Sigmoid colon (tissue), 7 donors: ENCODE measurements around the gene RTN3. TPM values are rescaled to one million over a fixed set of nuclear protein-coding genes. Genes with fewer than 3 reads are reported as not detected.

Experiments
- DNase-seq: peaks from one replicate; pipeline ENCODE4 v3.0.0-alpha.2; 2019
- H3K27ac ChIP-seq, 4 donors: fragments of 200-600 bp; sonication (generic); one replicate each; pipeline ENCODE4 v1.5.1; 2016 to 2019; ENCODE audit warnings: mild to moderate bottlenecking in 1 of 4
- H3K27me3 ChIP-seq, 3 donors: fragments of 200-600 bp; sonication (generic); one replicate each; pipeline ENCODE4 v1.5.1; 2019; ENCODE audit warnings: mild to moderate bottlenecking in 1 of 3
- H3K36me3 ChIP-seq, 4 donors: fragments of 200-600 bp; sonication (generic); one replicate each; pipeline ENCODE4 v1.5.1; 2016 to 2019
- H3K4me1 ChIP-seq, 4 donors: fragments of 200-600 bp; sonication (generic); one replicate each; pipeline ENCODE4 v1.5.1; 2017 to 2019
- H3K4me3 ChIP-seq, 4 donors: fragments of 200-600 bp; sonication (generic); one replicate each; pipeline ENCODE4 v1.5.1; 2017 to 2019; ENCODE audit warnings: mild to moderate bottlenecking in 2 of 4, moderate library complexity in 1 of 4
- H3K9me3 ChIP-seq, 4 donors: fragments of 200-600 bp in 3 of 4; sonication (generic) in 3 of 4; one replicate each; pipeline versions ENCODE4 v1.5.1 to v1.6.1; 2013 to 2019
- EP300 ChIP-seq, 4 donors: sonication (generic); formaldehyde crosslinking; IDR thresholded peaks; one replicate each; pipeline ENCODE4 v1.6.1; 2017; ENCODE audit warnings: antibody characterized with exemption in 4 of 4
- POLR2A ChIP-seq, 2 donors: fragments of 450-650 bp; IDR thresholded peaks; one replicate each; pipeline ENCODE4 v1.6.1; 2016; ENCODE audit warnings: antibody characterized with exemption in 2 of 2, mild to moderate bottlenecking in 2 of 2, moderate library complexity in 2 of 2
- POLR2AphosphoS5 ChIP-seq, 4 donors: sonication (generic); formaldehyde crosslinking; IDR thresholded peaks; one replicate each; pipeline ENCODE4 v1.6.1; 2017; ENCODE audit warnings: antibody characterized with exemption in 4 of 4
- WGBS, 2 donors: extraction: QIAGEN DNeasy Blood & Tissue Kit; methylation state at CpG; one replicate each; pipeline ENCODE4 v1.1.7; 2013; 5-methylcytosine and 5-hydroxymethylcytosine counted together
- intact Hi-C: fragments of 100-400 bp; cut with DNase I; formaldehyde crosslinking; loops from one replicate; pipeline ENCODE4 v1.15.1; 2023
- polyA plus RNA-seq, 3 donors: library from polyadenylated mRNA; stranded (reverse); fragments of 200-250 nt; gene quantifications; one replicate each; pipeline ENCODE4 v1.2.3, GENCODE V29; 2013
- total RNA-seq, 4 donors: library from RNA; depleted of rRNA; stranded (reverse); fragments of >200 nt; gene quantifications; one replicate each; pipeline ENCODE4 v1.1.0, GENCODE V29; 2016
- TF ChIP-seq, protein P1 (sequence below), 4 experiments: fragments of 450-650 bp in 3 of 4; fragments of 200-600 bp in 1 of 4; IDR thresholded peaks; one replicate each; pipeline ENCODE4 v1.5.1; 2016 to 2019; ENCODE audit warnings: antibody characterized with exemption in 4 of 4, mild to moderate bottlenecking in 3 of 4, moderate library complexity in 2 of 4
- donor health status: healthy with polysubstance abuse.
- donor health status: Bipolar disorder and iron deficiency.
- donor health status: healthy.

RTN3 gene
- total and polyA plus RNA-seq, 7 donors, result 24.6 to 105 (median 89.5) TPM

DNA sequence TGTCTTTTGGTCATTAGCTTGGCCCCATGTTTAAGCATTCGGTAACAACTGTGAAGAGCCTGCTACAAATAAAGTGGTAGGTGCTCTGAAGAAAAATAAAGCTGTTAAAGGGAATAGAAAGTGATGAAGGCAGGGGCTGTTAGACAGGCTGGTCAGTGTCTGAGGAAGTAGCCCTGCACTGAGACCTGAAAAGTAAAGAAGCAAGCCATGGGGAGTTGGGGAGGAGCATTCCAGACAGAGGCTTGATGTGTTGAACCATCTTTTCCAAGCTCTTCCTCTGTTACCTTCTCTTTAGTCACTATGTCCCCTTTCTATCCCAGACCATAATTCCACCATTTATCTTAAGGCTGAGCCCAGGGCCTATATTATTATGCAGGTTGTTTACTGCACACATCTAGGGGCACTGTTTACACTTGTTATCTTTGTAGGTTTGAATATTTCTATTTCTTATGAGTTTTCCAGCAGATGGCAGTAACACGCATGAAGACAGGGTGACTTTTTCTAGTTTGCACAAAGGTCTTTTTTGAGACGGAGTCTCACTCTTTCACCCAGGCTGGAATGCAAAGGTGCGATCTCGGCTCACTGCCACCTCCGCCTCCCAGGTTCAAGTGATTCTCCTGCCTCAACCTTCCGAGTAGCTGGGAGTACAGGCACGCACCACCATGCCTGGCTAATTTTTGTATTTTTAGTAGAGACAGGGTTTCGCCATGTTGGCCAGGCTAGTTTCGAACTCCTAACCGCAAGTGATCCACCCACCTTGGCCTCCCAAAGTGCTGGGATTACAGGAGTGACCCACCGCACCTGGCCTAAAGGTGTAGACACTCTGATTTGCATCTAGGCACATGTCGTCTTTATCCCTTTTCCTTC, 64.2 kb downstream of the RTN3 start:
- Histone ChIP-seq H3K27ac (no peak overlapping the region), H3K4me3 (no peak overlapping the region), H3K9me3 (no peaks in the 10 kb centered on the region), H3K27me3 (no peaks in the 10 kb centered on the region), H3K36me3 (peaks cover 0 to 7% (median 3%) of the 10 kb centered on the region in 4 donors), H3K4me1 (no peaks in the 10 kb centered on the region)
- 71 to 87% methylated on average over 13 of the region's 13 CpGs for WGBS, 2 donors
- TF ChIP-seq EP300 (IDR thresholded peaks at IDR 0.05) (no peak), POLR2A (IDR thresholded peaks at IDR 0.05) (no peak), POLR2AphosphoS5 (IDR thresholded peaks at IDR 0.05) (no peak)
- TF ChIP-seq, protein P1, sequence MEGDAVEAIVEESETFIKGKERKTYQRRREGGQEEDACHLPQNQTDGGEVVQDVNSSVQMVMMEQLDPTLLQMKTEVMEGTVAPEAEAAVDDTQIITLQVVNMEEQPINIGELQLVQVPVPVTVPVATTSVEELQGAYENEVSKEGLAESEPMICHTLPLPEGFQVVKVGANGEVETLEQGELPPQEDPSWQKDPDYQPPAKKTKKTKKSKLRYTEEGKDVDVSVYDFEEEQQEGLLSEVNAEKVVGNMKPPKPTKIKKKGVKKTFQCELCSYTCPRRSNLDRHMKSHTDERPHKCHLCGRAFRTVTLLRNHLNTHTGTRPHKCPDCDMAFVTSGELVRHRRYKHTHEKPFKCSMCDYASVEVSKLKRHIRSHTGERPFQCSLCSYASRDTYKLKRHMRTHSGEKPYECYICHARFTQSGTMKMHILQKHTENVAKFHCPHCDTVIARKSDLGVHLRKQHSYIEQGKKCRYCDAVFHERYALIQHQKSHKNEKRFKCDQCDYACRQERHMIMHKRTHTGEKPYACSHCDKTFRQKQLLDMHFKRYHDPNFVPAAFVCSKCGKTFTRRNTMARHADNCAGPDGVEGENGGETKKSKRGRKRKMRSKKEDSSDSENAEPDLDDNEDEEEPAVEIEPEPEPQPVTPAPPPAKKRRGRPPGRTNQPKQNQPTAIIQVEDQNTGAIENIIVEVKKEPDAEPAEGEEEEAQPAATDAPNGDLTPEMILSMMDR (IDR thresholded peaks at IDR 0.05), result no peak
- intact Hi-C loops, result no loop called here
- DNase-seq, result no peak

DNA sequence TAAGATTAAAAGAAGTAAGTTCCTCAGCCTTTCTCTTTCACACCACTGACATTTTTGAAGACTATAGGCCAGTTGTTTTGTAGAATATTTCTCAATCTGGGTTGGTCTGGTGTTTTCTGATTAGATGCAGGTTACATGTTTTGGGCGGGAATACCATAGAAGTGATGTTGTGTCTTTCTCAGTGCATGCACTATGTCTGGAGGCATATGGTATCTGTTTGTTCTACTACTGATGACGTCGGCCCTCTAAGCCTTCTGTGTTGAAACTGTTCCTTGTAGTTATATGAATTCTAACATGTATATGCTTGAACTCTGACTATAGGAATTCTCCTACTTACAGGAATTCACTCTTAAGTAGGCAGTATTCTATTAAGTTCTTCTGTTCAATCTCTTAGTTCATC, 65.7 kb downstream of the RTN3 start:
- H3K27ac ChIP-seq, result no peak overlapping the region
- H3K4me1 ChIP-seq, result no peaks in the 10 kb centered on the region
- intact Hi-C loops, result no loop called here
- 78 to 87% methylated on average over 3 of the region's 3 CpGs for WGBS, 2 donors
- TF ChIP-seq POLR2A (IDR thresholded peaks at IDR 0.05) (no peak), EP300 (IDR thresholded peaks at IDR 0.05) (no peak), POLR2AphosphoS5 (IDR thresholded peaks at IDR 0.05) (no peak)
- TF ChIP-seq, protein P1 (IDR thresholded peaks at IDR 0.05), result no peak
- no peak overlapping the region for H3K4me3 ChIP-seq
- DNase-seq, result no peak
- H3K27me3 ChIP-seq, result no peaks in the 10 kb centered on the region
- H3K9me3 ChIP-seq, result no peaks in the 10 kb centered on the region
- peaks cover 7 to 22% (median 11%) of the 10 kb centered on the region in 4 donors for H3K36me3 ChIP-seq

DNA sequence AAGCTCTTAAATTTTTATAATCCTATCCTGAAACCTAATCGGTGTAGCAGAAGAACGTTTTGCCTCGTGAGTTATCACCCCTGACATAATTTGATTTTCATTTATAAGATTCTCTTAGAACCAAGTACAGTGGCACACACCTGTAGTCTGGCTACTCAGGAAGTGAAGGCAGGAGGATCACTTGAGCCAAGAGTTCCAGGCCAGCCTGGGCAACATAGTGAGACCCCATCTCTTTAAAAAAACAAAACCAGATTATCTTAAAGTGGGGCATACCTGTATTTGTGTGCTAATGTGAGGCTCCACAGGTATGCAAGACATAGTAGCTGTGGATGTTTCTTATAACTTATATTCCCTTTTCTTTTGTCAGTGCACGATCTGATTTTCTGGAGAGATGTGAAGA, 68.3 kb downstream of the RTN3 start:
- no peak for DNase-seq
- no peak overlapping the region for H3K27ac ChIP-seq
- 54 to 88% methylated on average over 4 of the region's 4 CpGs for WGBS, 2 donors
- TF ChIP-seq POLR2A (IDR thresholded peaks at IDR 0.05) (no peak), POLR2AphosphoS5 (IDR thresholded peaks at IDR 0.05) (no peak), EP300 (IDR thresholded peaks at IDR 0.05) (no peak)
- TF ChIP-seq, protein P1 (IDR thresholded peaks at IDR 0.05), result no peak
- H3K36me3 ChIP-seq, result peaks cover 12 to 42% (median 16%) of the 10 kb centered on the region in 4 donors
- H3K4me1 ChIP-seq, result no peaks in the 10 kb centered on the region
- no peak overlapping the region for H3K4me3 ChIP-seq
- intact Hi-C loops, result no loop called here
- H3K9me3 ChIP-seq, result no peaks in the 10 kb centered on the region
- no peaks in the 10 kb centered on the region for H3K27me3 ChIP-seq

DNA sequence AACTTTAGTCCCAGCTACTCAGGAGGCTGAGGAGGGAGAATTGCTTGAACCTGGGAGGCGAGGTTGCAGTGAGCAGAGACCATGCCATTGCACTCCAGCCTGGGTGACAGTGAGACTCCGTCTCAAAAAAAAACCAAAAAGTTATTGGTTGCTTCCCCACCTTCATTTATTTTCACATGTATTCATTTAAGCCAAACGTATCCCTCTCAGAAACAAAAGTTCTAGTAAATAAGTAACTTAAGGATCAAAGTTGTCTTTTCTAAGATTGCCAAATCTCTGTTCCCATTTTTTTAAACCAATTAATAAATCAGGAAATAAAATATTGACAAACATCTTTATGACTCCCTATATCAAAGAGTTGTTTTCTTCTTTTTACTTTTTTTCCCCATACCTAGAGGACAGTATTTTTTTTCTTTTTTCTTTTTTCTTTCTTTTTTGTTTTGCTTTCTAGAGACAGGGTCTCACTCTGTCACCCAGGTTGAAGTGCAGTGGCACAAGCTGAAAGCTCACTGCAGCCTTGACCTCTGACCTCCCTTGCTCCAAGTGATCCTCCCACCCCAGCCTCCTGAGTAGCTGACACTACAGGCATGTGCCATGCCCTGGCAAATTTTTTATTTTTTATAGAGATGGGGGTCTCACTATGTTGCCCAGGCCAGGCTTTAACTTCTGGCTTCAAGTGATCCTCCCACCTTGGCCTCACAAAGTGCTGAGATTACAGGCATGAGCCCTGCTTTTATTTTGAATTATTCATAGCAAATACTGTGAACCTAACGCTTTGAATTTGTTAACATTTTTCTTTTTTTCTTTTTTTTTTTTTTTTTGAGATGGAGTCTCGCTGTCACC, 75.8 kb downstream of the RTN3 start:
- peaks cover 0 to 10% (median 8%) of the 10 kb centered on the region in 4 donors for H3K4me1 ChIP-seq
- peaks cover 0 to 56% (median 10%) of the 10 kb centered on the region in 4 donors for H3K36me3 ChIP-seq
- DNase-seq, result no peak
- TF ChIP-seq POLR2A (IDR thresholded peaks at IDR 0.05), result no peak
- TF ChIP-seq, protein P1 (IDR thresholded peaks at IDR 0.05), result no peak
- no peak for TF ChIP-seq EP300 (IDR thresholded peaks at IDR 0.05)
- no peak for TF ChIP-seq POLR2AphosphoS5 (IDR thresholded peaks at IDR 0.05)
- intact Hi-C loops, result no loop called here
- H3K4me3 ChIP-seq, result no peak overlapping the region
- 86 to 92% methylated on average over 5 of the region's 5 CpGs for WGBS, 2 donors
- H3K9me3 ChIP-seq, result no peaks in the 10 kb centered on the region
- no peak overlapping the region for H3K27ac ChIP-seq
- no peaks in the 10 kb centered on the region for H3K27me3 ChIP-seq
